Measurements from ENCODE around the gene MYNN. TPM values are rescaled to one million over a fixed set of nuclear protein-coding genes. Genes with fewer than 3 reads are reported as not detected.

Gene MYNN
- total and polyA plus RNA-seq, 2 of the 13 experiments (the other 11 are each of a cell fraction or from before 2014, with no cell fraction given): 10.4 to 17.6 TPM

DNA sequence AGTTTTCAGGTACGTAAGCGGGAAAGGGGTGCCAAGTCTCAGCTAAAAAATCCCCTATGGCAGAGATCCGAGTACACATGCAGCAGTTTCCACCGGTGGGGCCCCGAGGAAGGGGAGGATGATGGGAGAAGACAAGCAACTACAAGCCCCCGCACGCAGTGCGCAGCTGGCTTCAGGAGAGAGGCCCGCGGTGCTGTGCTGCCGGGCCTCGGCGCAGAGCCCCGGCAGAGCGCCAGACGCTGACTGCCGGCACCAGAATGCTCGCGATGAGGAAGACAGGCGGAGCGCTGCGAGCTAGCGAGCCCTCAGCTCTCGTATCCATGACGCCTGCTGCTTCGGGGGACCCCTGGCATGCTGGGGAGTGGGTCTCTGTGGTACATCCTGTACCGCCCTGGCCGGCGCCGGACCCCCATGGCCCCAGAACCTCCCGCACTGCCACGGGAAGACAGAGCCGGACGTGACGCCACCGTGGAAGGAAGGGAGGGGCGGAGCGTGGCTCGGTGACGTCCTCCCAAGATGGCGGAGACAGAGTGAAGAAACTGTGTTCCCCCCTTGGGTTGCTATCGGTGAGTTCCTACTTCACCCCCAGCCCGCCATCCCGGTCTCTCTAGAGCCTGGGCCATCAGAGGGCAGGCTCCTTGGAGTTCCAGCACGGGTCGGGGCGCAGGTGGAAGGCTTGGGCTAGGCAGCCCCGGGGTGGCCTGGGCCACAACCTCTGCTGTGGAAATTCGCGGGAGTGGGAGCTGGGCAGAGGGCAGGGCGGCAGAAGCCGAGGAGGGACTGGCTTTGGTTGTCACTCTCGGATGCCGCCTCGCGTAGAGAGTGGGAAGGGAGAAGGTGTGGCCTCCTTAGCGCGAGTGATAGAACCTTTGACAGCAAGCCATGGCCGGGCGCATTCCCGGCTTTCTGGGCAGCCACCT is at the start of gene MYNN (continued):
- TF ChIP-seq ZNF709 (CRISPR knock-in tag; IDR thresholded peaks at IDR 0.05): peak; percentile 95
- 0 out of 2 replicates have a peak, but pooled peaks have one; percentile 67 for TF ChIP-seq SAFB2 (CRISPR knock-in tag; IDR thresholded peaks at IDR 0.05; ENCODE audit: borderline replicate concordance, low read depth)
- TF ChIP-seq ZNF879 (CRISPR knock-in tag; IDR thresholded peaks at IDR 0.05): peak; percentile 81; the same call in 1 of the 2 replicates
- peak; percentile 77 for TF ChIP-seq ZNF407 (CRISPR knock-in tag; IDR thresholded peaks at IDR 0.05; ENCODE audit: not compliant biosample characterization)
- TF ChIP-seq ZNF619 (CRISPR knock-in tag; IDR thresholded peaks at IDR 0.05): peak; percentile 86; the same call in 1 of the 2 replicates
- peak; percentile 73; the same call in 1 of the 2 replicates for TF ChIP-seq IRF9 (CRISPR knock-in tag; IDR thresholded peaks at IDR 0.05; ENCODE audit: borderline replicate concordance)
- TF ChIP-seq SOX6 (IDR thresholded peaks at IDR 0.05): no peak
- peak; percentile 77 for TF ChIP-seq SOX6 (CRISPR knock-in tag; IDR thresholded peaks at IDR 0.05)
- peak; percentile 57; the same call in 1 of the 2 replicates for TF ChIP-seq ZNF639 (CRISPR knock-in tag; conservative IDR thresholded peaks at IDR 0.05)
- no peak for TF ChIP-seq SMAD1 (CRISPR knock-in tag; IDR thresholded peaks at IDR 0.05; ENCODE audit: borderline replicate concordance, low read depth)
- peak; percentile 38; the same call in 1 of the 2 replicates for TF ChIP-seq MIER2 (CRISPR knock-in tag; IDR thresholded peaks at IDR 0.05)
- TF ChIP-seq, protein P1, sequence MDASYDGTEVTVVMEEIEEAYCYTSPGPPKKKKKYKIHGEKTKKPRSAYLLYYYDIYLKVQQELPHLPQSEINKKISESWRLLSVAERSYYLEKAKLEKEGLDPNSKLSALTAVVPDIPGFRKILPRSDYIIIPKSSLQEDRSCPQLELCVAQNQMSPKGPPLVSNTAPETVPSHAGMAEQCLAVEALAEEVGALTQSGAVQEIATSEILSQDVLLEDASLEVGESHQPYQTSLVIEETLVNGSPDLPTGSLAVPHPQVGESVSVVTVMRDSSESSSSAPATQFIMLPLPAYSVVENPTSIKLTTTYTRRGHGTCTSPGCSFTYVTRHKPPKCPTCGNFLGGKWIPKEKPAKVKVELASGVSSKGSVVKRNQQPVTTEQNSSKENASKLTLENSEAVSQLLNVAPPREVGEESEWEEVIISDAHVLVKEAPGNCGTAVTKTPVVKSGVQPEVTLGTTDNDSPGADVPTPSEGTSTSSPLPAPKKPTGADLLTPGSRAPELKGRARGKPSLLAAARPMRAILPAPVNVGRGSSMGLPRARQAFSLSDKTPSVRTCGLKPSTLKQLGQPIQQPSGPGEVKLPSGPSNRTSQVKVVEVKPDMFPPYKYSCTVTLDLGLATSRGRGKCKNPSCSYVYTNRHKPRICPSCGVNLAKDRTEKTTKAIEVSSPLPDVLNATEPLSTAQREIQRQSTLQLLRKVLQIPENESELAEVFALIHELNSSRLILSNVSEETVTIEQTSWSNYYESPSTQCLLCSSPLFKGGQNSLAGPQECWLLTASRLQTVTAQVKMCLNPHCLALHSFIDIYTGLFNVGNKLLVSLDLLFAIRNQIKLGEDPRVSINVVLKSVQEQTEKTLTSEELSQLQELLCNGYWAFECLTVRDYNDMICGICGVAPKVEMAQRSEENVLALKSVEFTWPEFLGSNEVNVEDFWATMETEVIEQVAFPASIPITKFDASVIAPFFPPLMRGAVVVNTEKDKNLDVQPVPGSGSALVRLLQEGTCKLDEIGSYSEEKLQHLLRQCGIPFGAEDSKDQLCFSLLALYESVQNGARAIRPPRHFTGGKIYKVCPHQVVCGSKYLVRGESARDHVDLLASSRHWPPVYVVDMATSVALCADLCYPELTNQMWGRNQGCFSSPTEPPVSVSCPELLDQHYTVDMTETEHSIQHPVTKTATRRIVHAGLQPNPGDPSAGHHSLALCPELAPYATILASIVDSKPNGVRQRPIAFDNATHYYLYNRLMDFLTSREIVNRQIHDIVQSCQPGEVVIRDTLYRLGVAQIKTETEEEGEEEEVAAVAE (CRISPR knock-in tag; IDR thresholded peaks at IDR 0.05; ENCODE audit: borderline replicate concordance): peak; percentile 71; the same call in 1 of the 2 replicates
